ENCODE measurements around the gene KAZN.
A peak's percentile ranks its signal among the peaks of the same experiment; 100 is the strongest.

Gene KAZN

GRCh38 chr1:14590411-14591180 is 7.9 kb upstream of the KAZN start:
- DNase-seq: no peak

GRCh38 chr1:14591600-14591999 is 6.9 kb upstream of the KAZN start:
- DNase-seq: no peak

- no peak for DNase-seq
Observed at GRCh38 chr1:14592004-14592631, 6.4 kb upstream of the KAZN start.

- DNase-seq: no peak
Observed at GRCh38 chr1:14593302-14593701, 5.2 kb upstream of the KAZN start.

- no peak for DNase-seq
Observed at GRCh38 chr1:14594045-14594444, 4.4 kb upstream of the KAZN start.

GRCh38 chr1:14596591-14596990 is 1.9 kb upstream of the KAZN start:
- no peak for DNase-seq

- DNase-seq: no peak
Observed at GRCh38 chr1:14597343-14598006, 1.0 kb upstream of the KAZN start.

- DNase-seq: peak; percentile 46
Observed at GRCh38 chr1:14598007-14598497, 433 bp upstream of the KAZN start.

GRCh38 chr1:14599183-14599791 is 802 bp downstream of the KAZN start:
- DNase-seq: no peak

GRCh38 chr1:14599800-14600199 is 1.3 kb downstream of the KAZN start:
- DNase-seq: no peak

- DNase-seq: no peak
Observed at GRCh38 chr1:14600405-14601112, 2.1 kb downstream of the KAZN start.

GRCh38 chr1:14602136-14602535 is 3.7 kb downstream of the KAZN start:
- DNase-seq: no peak

- no peak for DNase-seq
Observed at GRCh38 chr1:14603645-14604044, 5.2 kb downstream of the KAZN start.

GRCh38 chr1:14604414-14604813 is 5.9 kb downstream of the KAZN start:
- DNase-seq: no peak

- DNase-seq: no peak
Observed at GRCh38 chr1:14605945-14606344, 7.5 kb downstream of the KAZN start.

- DNase-seq: no peak
Observed at GRCh38 chr1:14606632-14607031, 8.1 kb downstream of the KAZN start.

GRCh38 chr1:14607295-14607694 is 8.8 kb downstream of the KAZN start:
- DNase-seq: no peak

GRCh38 chr1:14608308-14608707 is 9.8 kb downstream of the KAZN start:
- no peak for DNase-seq

- no peak for DNase-seq
Observed at GRCh38 chr1:14610761-14611160, 12.3 kb downstream of the KAZN start.

GRCh38 chr1:14611792-14612191 is 13.3 kb downstream of the KAZN start:
- no peak for DNase-seq

GRCh38 chr1:14612256-14612655 is 13.8 kb downstream of the KAZN start:
- DNase-seq: no peak

GRCh38 chr1:14613926-14614325 is 15.4 kb downstream of the KAZN start:
- no peak for DNase-seq

GRCh38 chr1:14614341-14614740 is 15.9 kb downstream of the KAZN start:
- DNase-seq: no peak

Data from NCI-H1092 (cell line).